ENCODE results near the gene WIF1.

Gene WIF1

DNA sequence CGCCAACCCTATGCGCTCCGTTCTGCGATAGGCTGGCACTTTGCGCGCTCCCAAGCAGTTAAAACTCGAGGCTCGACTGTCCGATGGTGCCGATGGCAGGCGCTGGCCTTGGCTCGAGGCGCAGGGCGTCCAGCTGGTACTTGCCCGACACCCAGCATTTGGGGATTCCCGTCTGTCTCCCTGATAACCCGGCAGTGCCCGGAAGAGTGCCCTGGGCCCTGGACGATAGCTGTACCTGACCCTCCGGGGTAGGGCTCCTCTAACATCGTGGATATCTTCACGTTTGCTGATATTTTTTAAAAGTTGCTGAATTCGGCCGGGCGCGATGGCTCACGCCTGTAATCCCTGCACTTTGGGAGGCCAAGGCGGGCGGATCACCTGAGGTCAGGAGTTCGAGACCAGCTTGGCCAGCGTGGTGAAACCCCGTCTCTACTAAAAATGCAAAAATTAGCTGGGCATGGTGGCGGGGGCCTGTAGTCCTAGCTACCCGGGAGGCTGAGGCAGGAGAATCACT is 908 bp upstream of the WIF1 start:
- DNase-seq, result no peak

- no peak for DNase-seq
These were observed 2.0 kb downstream of the WIF1 start for GRCh38 chr12:65119063-65119462.

DNA sequence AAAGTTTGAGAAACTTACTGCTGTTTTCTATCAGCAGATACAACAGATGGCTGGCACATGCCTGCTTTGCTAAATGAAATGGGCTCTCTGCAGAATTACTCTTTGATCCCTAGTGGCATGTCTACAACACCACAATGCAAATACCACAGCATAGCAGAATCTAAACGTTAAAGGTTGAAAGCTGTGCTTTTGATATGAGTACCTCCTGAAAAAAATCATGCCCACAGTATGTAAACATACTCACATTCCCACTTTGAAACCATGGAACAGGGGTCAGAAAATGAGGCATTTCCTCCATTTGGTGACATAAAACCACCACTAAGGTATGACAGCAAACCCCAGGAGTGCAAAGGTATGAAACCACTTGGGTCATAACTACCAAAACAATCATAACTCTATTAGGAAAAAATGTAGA is 7.5 kb downstream of the WIF1 start:
- no peak for DNase-seq

DNA sequence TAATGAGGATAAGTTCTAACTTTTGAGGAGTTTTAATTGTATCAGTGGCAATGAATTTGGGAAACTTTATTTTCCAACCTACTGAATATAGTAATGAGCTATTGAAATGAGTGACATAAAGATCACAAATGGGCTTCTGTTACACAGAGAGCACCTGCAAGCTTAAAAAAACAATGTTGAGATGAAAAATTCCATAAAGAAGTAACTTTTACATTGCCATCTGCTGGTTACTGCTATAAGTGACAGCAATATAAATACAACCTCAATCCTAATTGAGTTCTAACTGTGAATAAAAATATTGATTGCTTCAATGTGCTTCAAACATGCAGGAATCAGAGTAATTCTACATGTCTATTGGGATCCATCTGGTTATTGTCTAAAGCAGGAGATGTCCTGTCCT is 14.2 kb downstream of the WIF1 start:
- DNase-seq, result no peak

- no peak for DNase-seq
These were observed 21.0 kb downstream of the WIF1 start for GRCh38 chr12:65100140-65100539.

DNA sequence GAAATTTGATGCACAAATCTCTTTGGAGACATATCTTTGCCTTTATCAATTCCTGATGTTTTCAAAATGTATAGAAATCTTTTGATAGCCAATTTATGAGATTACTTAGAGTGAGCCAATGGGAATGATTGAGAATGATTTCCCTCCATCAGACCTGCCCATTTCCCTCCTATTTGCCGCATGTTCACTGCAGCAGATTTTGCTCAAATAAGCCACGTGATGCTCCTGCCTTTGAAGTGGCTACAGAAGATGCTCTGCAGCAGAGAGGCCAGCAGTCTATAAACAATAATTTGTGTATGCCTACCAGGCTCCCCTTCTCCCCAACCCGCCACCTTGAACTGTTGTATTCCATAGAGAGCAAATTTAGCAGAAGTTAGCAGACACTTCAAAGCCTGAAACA is 21.9 kb downstream of the WIF1 start:
- no peak for DNase-seq

- no peak for DNase-seq
These were observed 22.7 kb downstream of the WIF1 start for GRCh38 chr12:65098364-65098763.

DNA sequence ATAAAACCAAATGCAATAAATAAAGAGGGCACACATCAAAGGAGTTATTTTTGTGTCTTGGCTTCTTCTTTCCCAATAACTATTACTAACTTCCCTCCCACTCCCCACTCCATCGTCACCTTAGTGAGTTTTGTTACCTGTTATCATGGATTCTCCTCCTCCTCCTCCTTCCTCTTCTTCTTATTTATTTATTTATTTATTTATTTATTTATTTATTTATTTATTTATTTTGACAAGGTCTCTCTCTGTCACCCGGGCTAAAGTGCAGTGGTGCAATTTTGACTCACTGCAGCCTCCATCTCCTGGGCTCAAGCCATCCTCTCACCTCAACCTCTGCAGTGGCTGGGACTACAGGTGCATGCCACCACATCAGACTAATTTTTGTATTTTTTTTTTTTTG is 26.4 kb downstream of the WIF1 start:
- no peak for DNase-seq

DNA sequence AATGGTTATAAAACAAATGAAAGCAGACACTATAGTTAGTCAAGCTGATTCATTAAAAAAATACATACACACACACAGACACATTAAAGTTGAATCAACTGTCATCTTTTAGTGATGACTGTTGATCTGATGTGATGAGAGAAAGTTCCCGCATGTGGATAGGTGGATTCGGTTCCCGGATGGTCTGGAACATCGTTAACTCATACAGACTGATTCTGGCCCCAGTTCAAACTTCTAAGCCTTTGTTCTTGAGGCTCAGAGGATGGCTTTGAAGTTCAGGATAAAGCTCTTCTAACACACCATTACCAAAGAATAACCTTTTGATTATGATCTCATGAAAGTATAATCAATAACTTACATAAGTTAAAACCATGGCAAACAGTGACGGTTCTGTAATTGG is 27.5 kb downstream of the WIF1 start:
- DNase-seq, result no peak

DNA sequence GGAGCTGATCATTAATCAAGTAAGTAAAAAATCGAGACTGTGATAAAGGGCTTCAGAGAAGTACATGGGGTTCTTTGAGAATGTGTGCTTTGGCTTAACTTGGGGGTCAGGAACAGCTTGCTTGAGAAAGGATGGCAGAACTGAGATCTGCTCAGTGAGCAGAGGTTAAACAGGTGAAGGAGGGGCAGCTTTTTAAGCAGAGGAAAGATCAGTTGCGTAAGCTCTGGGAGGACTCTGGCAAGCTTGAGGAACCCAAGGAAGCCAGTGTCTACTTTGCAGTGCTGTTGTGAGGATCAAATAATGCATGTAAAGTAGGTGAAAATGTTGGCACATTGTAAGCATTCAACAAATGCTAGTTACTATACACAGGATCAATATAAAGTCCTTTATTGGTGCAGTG is 30.6 kb downstream of the WIF1 start:
- DNase-seq, result no peak

GRCh38 chr12:65086236-65086635 is 34.9 kb downstream of the WIF1 start:
- DNase-seq, result peak; percentile 90

GRCh38 chr12:65084579-65084978 is 36.5 kb downstream of the WIF1 start:
- DNase-seq, result peak; percentile 8

DNA sequence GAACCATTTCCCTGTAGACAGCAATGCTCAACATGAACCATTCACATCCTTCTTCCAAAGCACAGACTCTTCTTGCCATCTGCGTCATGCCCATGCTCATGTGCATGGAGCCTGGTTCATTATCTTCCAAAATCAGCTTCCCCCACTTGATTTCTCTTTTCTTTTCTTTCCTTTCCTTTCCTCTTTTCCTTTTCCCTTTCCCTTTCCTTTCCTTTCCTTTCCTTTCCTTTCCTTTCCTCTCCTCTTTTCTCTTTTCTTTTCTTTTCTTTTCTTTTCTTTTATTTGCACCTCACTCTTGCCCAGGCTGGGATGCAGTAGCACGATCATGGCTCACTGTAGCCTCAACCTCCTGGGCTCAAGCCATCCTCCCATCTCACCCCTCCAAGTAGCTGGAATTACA is 37.5 kb downstream of the WIF1 start:
- no peak for DNase-seq

DNA sequence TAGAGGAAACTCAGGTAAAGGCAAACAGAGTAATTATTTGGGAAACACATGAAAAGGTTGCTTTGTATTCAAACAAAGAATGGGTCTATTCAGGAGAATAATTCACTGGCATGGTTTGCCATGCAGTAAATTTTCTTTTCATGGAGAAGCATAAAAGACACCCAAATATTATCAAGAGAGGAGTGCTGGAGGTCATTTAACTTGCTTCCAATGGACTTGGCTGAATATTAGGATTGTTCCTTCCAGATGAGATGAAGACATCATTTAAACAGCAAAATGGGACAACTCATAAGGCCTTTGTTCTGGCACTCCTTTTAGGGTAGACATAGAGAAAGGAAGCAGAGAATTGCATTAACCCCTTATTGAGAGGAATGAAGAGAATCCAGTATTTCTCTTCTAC is 38.7 kb downstream of the WIF1 start:
- no peak for DNase-seq

DNA sequence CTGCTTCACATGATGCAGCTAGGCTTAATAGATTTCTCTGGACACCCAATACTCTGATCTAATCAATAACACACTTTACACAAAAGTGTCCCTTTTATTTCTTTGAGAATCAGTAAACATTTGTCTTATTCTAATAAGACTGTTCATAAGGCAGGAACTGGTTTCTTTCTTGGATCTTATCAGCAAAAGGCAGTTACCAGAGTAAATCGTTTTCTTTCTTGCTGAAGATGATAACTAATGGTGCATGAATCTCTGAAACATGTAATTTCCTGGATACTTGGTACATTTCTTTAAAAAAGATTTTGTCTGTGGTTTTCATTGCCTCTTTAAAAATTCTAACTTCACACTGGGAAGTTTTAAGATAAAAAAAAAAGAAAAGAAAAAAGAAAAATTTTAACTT is 39.6 kb downstream of the WIF1 start:
- DNase-seq, result no peak

- DNase-seq, result no peak
These were observed 46.2 kb downstream of the WIF1 start for GRCh38 chr12:65074932-65075331.

GRCh38 chr12:65069336-65069735 is 51.8 kb downstream of the WIF1 start:
- no peak for DNase-seq

- no peak for DNase-seq
These were observed 53.7 kb downstream of the WIF1 start for GRCh38 chr12:65067383-65067782.

GRCh38 chr12:65055859-65056258 is 65.2 kb downstream of the WIF1 start:
- no peak for DNase-seq

DNA sequence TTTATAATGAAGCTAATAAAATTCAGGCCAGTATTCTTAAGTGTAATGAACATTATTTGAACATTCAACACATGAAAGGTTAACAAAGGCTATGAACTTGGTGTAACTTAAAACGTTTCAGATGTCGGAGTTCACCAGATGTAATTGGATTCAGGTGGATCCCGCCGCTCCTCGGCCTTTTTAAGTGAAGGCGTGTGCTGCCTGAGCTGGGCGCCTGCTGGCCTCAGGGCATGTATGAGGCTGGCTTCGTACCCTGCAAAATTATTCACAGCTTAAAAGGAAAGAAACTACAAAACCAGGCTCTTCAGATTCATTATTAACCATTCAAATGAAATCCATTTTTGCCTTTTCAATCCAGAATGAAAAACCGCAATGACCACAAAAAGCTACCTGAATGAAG is 69.9 kb downstream of the WIF1 start:
- no peak for DNase-seq

DNA sequence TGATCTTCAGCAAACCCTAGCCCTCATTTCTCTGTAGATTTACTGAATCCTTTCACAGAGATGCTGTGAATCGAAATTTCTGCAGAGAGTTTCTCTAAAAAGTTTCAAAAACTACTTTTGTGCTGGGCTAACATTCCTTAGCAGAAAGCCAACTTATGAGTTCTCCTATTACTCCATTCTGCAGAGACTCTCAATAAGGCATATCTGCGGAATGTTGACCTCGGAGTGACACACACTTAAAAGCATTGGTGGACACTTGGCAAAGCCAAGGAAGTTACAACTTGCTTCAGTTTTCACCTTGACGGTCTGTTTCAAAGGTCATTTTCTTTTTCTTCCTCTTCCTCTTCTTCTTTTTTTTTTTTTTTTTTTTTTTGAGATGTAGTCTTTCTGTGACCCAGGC is 75.8 kb downstream of the WIF1 start:
- no peak for DNase-seq

- DNase-seq, result no peak
These were observed 81.8 kb downstream of the WIF1 start for GRCh38 chr12:65039301-65039700.

DNA sequence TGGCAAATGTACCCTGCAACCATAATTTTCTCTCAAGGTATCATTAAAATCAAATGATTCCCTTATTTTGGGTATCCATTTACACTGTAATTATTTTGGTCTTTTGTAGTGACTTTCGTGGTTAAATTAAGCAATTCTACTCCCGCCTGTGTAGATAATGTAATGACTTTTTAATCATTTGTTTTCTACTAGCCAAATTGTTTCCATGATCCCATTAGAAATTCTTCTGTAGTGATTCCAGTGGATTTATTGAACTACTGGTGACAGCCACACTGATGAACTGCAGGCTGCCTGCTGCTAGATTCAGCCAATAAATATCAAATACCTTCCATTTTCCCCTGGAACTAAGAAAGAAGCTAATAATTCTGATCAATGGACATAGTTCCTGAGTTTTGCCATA is 96.0 kb downstream of the WIF1 start:
- DNase-seq, result no peak

DNA sequence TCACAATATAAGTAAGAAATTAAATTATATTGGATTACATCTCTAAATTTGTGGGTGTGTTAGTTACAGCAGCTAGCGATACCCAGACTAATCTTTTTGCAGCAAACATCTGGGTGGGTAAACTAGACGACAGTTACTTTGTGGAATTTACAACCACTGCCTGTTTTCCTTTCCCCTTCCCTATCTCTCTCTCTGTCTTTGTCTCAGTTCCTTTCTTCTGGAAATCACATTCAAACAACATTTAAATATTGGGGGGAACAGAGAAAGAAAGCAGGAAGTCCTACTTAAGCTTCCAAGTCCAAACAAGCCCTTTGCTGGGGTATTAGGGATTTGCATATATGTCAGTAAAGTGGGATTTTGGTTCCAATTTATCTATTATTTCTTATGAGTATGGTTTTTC is 97.6 kb downstream of the WIF1 start:
- DNase-seq, result no peak

DNA sequence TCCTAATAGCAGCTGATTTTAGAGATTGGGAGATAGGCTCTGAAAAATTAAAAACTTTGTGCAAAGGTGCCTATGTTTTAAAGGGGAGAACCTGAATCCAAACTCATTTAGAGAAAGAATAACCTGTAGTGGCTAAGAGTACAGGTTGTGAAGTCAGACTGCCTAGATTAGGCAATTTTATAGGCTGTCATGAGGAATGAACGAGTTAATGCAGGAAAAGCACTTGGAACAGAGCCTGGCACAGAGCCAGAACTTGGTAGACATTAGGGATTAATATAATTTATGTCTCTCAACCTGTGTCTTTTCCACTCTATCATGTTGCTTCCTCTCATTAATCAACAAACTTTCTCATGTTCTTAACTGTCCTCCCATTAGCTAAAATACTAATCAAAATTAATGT is 98.1 kb downstream of the WIF1 start:
- no peak for DNase-seq

DNA sequence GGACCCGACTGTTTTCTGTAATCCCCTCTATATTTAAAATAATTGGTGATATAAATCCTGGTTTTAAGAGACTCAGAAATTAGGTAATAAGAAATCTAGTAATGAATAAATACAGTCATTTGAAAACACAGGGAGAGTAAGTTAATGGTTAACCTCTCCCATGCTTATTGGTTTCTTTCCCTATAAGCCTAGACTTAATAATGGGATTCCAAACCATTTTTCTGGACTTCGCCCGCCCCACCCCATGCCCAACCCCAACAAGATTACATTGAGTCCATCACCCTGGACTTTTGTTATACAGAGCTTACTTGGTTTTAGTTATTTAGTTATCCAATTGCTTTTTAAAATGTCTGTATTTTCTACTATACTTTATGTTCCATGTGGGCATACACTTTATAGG is 98.7 kb downstream of the WIF1 start:
- no peak for DNase-seq
